Effector memory CD8-positive, alpha-beta T cell (primary cell): ENCODE data around the gene ZBTB20.

Source experiments
- ATAC-seq: fragments of 150-1000 bp; cut with Tn5 transposase; replicated peaks from 2 replicates; pipeline ENCODE4 v1.10.0; 2021; ENCODE audit warnings: mild to moderate bottlenecking, moderate library complexity
- DNase-seq, 3 experiments: peaks; one replicate each; pipeline ENCODE4 v3.0.0; 2021
- H3K27ac Mint-ChIP-seq, 2 donors: one replicate each; pipeline ENCODE4 v1.8.0; 2022; ENCODE audit warnings: mild to moderate bottlenecking in 2 of 2, mixed read lengths in 2 of 2, moderate library complexity in 2 of 2
- H3K27me3 Mint-ChIP-seq, 2 donors: one replicate each; pipeline ENCODE4 v1.8.0; 2022; ENCODE audit warnings: mixed read lengths in 2 of 2
- H3K36me3 Mint-ChIP-seq: one replicate; pipeline ENCODE4 v1.8.0; 2022; ENCODE audit warnings: mild to moderate bottlenecking, moderate library complexity, mixed read lengths; ENCODE audit not compliant: insufficient read depth
- H3K4me1 Mint-ChIP-seq, 2 donors: one replicate each; pipeline ENCODE4 v1.8.0; 2022; ENCODE audit warnings: low read depth in 2 of 2, mixed read lengths in 2 of 2
- H3K4me3 Mint-ChIP-seq, 2 donors: one replicate each; pipeline ENCODE4 v1.8.0; 2022; ENCODE audit warnings: mild to moderate bottlenecking in 2 of 2, mixed read lengths in 2 of 2, moderate library complexity in 2 of 2
- H3K9me3 Mint-ChIP-seq, 2 donors: one replicate each; pipeline ENCODE4 v1.8.0; 2022; ENCODE audit warnings: mixed read lengths in 2 of 2

Gene ZBTB20

GRCh38 chr3:114597871-114598270 is 549.2 kb downstream of the ZBTB20 start:
- ATAC-seq (no peak), DNase-seq (no peak)
- no peaks in the 10 kb centered on the region for H3K9me3 Mint-ChIP-seq
- H3K27ac Mint-ChIP-seq = no peak overlapping the region
- H3K4me3 Mint-ChIP-seq = no peak overlapping the region
- no peaks in the 10 kb centered on the region for H3K4me1 Mint-ChIP-seq
- no peaks in the 10 kb centered on the region for H3K27me3 Mint-ChIP-seq
- no peaks in the 10 kb centered on the region for H3K36me3 Mint-ChIP-seq

GRCh38 chr3:114597012-114597411 is 550.1 kb downstream of the ZBTB20 start:
- H3K9me3 Mint-ChIP-seq = no peaks in the 10 kb centered on the region
- H3K4me3 Mint-ChIP-seq = no peak overlapping the region

GRCh38 chr3:114596147-114596546 is 550.9 kb downstream of the ZBTB20 start:
- Mint-ChIP-seq H3K4me3 (no peak overlapping the region), H3K4me1 (no peaks in the 10 kb centered on the region), H3K27me3 (no peaks in the 10 kb centered on the region), H3K27ac (no peak overlapping the region), H3K36me3 (no peaks in the 10 kb centered on the region), H3K9me3 (no peaks in the 10 kb centered on the region)
- ATAC-seq = no peak
- no peak for DNase-seq

More at GRCh38 chr3:114597012-114597411, 550.1 kb downstream of the ZBTB20 start:
- Mint-ChIP-seq H3K27me3 (no peaks in the 10 kb centered on the region), H3K4me1 (no peaks in the 10 kb centered on the region), H3K27ac (no peak overlapping the region), H3K36me3 (no peaks in the 10 kb centered on the region)
- DNase-seq (no peak), ATAC-seq (no peak)

- no peaks in the 10 kb centered on the region for H3K27me3 Mint-ChIP-seq
- H3K27ac Mint-ChIP-seq = no peak overlapping the region
- H3K4me3 Mint-ChIP-seq = no peak overlapping the region
- no peaks in the 10 kb centered on the region for H3K9me3 Mint-ChIP-seq
- H3K36me3 Mint-ChIP-seq = no peaks in the 10 kb centered on the region
- ATAC-seq (no peak), DNase-seq (no peak)
- H3K4me1 Mint-ChIP-seq = no peaks in the 10 kb centered on the region
Observed at GRCh38 chr3:114595522-114596028, 551.5 kb downstream of the ZBTB20 start.

GRCh38 chr3:114590309-114591047 is 556.6 kb downstream of the ZBTB20 start:
- Mint-ChIP-seq H3K27me3 (no peaks in the 10 kb centered on the region), H3K9me3 (no peaks in the 10 kb centered on the region), H3K27ac (no peak overlapping the region), H3K4me3 (no peak overlapping the region), H3K36me3 (no peaks in the 10 kb centered on the region), H3K4me1 (peaks cover 0 to 2% of the 10 kb centered on the region in 2 donors)
- DNase-seq (no peak), ATAC-seq (no peak)

GRCh38 chr3:114587986-114588385 is 559.1 kb downstream of the ZBTB20 start:
- Mint-ChIP-seq H3K4me3 (no peak overlapping the region), H3K27me3 (no peaks in the 10 kb centered on the region), H3K4me1 (peaks cover 0 to 5% of the 10 kb centered on the region in 2 donors), H3K27ac (no peak overlapping the region), H3K36me3 (no peaks in the 10 kb centered on the region), H3K9me3 (no peaks in the 10 kb centered on the region)
- ATAC-seq = no peak
- no peak for DNase-seq

GRCh38 chr3:114586119-114586518 is 561.0 kb downstream of the ZBTB20 start:
- H3K36me3 Mint-ChIP-seq = no peaks in the 10 kb centered on the region
- peaks cover 0 to 5% of the 10 kb centered on the region in 2 donors for H3K4me1 Mint-ChIP-seq
- H3K4me3 Mint-ChIP-seq = no peak overlapping the region
- H3K27ac Mint-ChIP-seq = no peak overlapping the region
- no peak for ATAC-seq
- H3K9me3 Mint-ChIP-seq = no peaks in the 10 kb centered on the region
- no peak for DNase-seq
- H3K27me3 Mint-ChIP-seq = no peaks in the 10 kb centered on the region

- no peaks in the 10 kb centered on the region for H3K27me3 Mint-ChIP-seq
- no peak overlapping the region for H3K27ac Mint-ChIP-seq
- H3K4me1 Mint-ChIP-seq = peaks cover 0 to 5% of the 10 kb centered on the region in 2 donors
- no peak for ATAC-seq
- no peak for DNase-seq
- no peaks in the 10 kb centered on the region for H3K9me3 Mint-ChIP-seq
- no peak overlapping the region for H3K4me3 Mint-ChIP-seq
- no peaks in the 10 kb centered on the region for H3K36me3 Mint-ChIP-seq
Observed at GRCh38 chr3:114585687-114586086, 561.4 kb downstream of the ZBTB20 start.

- Mint-ChIP-seq H3K27me3 (no peaks in the 10 kb centered on the region), H3K9me3 (no peaks in the 10 kb centered on the region), H3K4me1 (peaks cover 0 to 5% of the 10 kb centered on the region in 2 donors), H3K4me3 (no peak overlapping the region), H3K36me3 (no peaks in the 10 kb centered on the region), H3K27ac (peak overlapping the region; percentile 3 to 47)
- DNase-seq = no peak
- no peak for ATAC-seq
Observed at GRCh38 chr3:114584734-114585371, 562.2 kb downstream of the ZBTB20 start.

GRCh38 chr3:114582929-114583328 is 564.2 kb downstream of the ZBTB20 start:
- Mint-ChIP-seq H3K36me3 (no peaks in the 10 kb centered on the region), H3K4me1 (peaks cover 0 to 5% of the 10 kb centered on the region in 2 donors), H3K27ac (no peak overlapping the region), H3K4me3 (no peak overlapping the region), H3K9me3 (no peaks in the 10 kb centered on the region), H3K27me3 (no peaks in the 10 kb centered on the region)
- DNase-seq (no peak), ATAC-seq (no peak)

GRCh38 chr3:114572364-114573062 is 574.6 kb downstream of the ZBTB20 start:
- Mint-ChIP-seq H3K27ac (no peak overlapping the region), H3K27me3 (no peaks in the 10 kb centered on the region), H3K9me3 (no peaks in the 10 kb centered on the region), H3K36me3 (no peaks in the 10 kb centered on the region), H3K4me1 (peaks cover 2 to 5% of the 10 kb centered on the region in 2 donors), H3K4me3 (no peak overlapping the region)
- ATAC-seq = no peak
- DNase-seq = no peak

- Mint-ChIP-seq H3K27me3 (no peaks in the 10 kb centered on the region), H3K4me3 (no peak overlapping the region), H3K4me1 (peaks cover 9 to 10% of the 10 kb centered on the region in 2 donors), H3K9me3 (no peaks in the 10 kb centered on the region), H3K36me3 (no peaks in the 10 kb centered on the region), H3K27ac (no peak overlapping the region)
- no peak for DNase-seq
- no peak for ATAC-seq
Observed at GRCh38 chr3:114571363-114571762, 575.7 kb downstream of the ZBTB20 start.

- H3K9me3 Mint-ChIP-seq = no peaks in the 10 kb centered on the region
- DNase-seq (no peak), ATAC-seq (no peak)
- peaks cover 9 to 10% of the 10 kb centered on the region in 2 donors for H3K4me1 Mint-ChIP-seq
- no peaks in the 10 kb centered on the region for H3K36me3 Mint-ChIP-seq
- no peak overlapping the region for H3K4me3 Mint-ChIP-seq
- no peak overlapping the region for H3K27ac Mint-ChIP-seq
- no peaks in the 10 kb centered on the region for H3K27me3 Mint-ChIP-seq
Observed at GRCh38 chr3:114569186-114569585, 577.9 kb downstream of the ZBTB20 start.
